Measurements from ENCODE around the gene DIDO1.

Gene DIDO1

DNA sequence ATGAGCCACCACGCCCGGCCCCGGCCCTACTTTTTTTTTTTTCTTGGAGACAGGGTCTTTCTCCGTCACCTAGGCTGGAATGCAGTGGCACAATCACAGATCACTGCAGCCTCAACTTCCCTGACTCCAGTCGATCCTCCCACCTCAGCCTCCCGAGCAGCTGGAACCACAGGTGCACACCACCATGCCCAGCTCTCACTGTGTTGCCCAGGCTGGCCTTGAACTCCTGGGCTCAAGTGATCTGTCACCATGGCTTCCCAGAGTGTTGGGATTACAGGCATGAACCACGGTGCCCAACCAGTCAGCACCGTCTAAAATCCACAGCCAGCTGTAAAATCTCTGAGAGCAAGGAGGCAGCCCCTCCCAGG lies 43.6 kb upstream of the DIDO1 start:
- TF ChIP-seq, protein P1, sequence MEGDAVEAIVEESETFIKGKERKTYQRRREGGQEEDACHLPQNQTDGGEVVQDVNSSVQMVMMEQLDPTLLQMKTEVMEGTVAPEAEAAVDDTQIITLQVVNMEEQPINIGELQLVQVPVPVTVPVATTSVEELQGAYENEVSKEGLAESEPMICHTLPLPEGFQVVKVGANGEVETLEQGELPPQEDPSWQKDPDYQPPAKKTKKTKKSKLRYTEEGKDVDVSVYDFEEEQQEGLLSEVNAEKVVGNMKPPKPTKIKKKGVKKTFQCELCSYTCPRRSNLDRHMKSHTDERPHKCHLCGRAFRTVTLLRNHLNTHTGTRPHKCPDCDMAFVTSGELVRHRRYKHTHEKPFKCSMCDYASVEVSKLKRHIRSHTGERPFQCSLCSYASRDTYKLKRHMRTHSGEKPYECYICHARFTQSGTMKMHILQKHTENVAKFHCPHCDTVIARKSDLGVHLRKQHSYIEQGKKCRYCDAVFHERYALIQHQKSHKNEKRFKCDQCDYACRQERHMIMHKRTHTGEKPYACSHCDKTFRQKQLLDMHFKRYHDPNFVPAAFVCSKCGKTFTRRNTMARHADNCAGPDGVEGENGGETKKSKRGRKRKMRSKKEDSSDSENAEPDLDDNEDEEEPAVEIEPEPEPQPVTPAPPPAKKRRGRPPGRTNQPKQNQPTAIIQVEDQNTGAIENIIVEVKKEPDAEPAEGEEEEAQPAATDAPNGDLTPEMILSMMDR (conservative IDR thresholded peaks at IDR 0.05), result no peak
- H3K27ac ChIP-seq, result no peak overlapping the region

DNA sequence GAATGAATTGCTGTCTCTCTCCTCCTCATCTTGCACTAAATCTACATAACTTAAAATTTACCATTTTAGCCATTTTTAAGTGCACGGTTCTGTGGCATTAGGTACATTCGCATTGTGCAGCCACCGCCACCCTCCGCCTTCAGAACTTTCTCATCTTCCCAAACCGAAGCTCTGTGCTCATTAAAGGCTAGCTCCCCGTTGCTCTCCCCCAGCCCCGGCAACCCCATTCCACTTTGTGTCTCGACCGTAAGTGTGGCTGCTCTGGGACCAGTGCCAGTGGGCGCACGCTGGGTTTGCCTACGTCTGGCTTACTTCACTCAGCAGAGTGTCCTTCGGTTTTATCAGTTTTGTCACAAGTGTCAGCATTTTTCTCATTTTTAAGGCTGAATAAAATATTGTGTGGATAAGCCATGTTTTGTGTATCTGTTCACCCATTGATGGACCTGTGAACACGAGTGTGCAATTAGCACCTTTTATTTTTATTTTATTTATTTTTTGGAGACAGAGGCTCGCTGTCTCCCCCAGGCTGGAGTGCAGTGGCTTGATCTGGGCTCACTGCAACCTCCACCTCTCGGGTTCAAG lies 43.0 kb upstream of the DIDO1 start:
- TF ChIP-seq, protein P1 (conservative IDR thresholded peaks at IDR 0.05), result no peak
- H3K27ac ChIP-seq, result no peak overlapping the region

DNA sequence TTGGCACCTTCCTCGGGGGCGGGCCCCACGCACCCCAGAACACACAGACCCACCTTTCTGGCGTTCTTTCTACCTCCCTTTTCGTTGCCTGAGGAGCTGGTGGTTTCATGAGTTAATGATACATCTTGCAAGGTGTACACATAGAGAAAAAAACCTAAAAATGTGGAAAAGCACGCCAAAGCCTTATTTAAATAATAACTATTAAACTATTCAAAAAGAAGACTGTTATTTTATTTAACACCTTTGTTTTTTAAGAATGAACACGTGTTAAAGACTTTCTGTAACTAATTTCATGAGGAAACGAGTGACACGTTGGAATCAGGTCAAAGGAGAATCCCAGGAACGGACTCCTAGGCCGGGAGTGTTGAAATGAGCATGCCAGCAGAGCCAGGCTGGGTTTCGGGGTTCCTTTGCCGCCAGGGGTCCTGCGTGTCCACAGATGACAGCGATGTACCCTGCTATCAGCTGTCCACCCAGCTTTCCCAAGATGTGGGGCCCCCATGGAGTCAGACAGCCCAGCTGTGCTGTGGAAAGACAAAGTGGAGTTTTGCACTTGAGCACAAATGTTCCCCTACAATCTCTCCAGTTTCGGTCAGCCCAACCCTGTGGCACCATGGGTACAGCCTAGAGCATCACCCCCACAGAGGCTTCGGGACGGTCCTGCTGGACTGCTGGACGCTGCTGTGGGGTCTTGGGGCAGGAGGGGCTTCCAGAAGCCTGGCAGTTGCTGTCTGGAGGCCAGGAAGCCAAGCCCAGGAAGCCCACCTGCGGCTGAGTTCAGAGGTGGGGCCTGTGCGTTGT lies 42.3 kb upstream of the DIDO1 start:
- H3K27ac ChIP-seq, result no peak overlapping the region
- TF ChIP-seq, protein P1 (conservative IDR thresholded peaks at IDR 0.05), result no peak

DNA sequence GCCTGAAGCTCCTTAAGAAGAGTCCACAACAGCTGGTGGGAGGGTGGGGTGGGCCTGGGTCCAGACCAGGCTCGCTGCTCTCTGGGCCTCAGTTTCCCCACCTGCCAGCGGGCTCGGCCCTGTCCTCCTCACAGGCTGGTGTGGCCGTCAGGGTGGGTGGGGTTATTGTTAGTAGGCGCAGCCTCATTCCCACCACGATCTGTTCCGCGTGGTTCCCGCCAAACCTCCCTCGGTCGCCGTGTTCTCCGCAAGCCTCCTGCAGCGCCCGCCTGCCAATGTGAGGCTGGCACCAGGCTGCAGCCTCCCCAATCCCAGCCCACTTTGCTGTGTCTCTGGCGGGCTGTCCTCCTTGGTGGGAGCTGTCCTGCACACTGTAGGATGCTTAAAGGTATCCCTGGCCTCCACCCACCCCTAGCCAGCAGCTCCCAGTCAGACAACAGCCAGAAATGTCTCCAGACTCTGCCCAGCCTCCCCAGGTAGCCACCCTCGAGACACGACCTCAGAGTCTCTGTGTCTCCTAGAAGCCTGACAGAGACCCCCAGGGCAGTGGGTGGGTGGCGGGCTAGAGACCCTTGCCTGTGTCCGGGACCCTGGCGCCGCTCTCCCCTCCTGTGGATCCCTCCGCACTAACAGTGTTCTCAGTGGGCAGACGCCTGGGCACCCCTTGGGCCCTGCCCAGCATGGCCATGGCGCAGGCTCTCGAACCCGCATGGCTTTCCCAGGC lies 41.5 kb upstream of the DIDO1 start:
- no peak overlapping the region for H3K27ac ChIP-seq
- TF ChIP-seq, protein P1 (conservative IDR thresholded peaks at IDR 0.05), result no peak

DNA sequence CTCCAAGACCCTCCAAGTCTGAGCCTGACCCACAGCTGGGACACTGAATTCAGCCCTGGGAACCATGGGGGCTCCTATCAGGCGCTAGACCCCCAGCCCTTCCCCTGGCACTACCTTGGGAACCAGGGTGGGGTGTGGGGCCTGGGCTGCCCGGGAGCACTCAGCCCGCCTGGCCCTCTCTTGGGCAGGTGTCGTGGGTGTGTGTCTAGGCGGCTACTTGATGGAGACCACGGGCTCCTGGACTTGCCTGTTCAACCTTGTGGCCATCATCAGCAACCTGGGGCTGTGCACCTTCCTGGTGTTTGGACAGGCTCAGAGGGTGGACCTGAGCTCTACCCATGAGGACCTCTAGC lies 40.8 kb upstream of the DIDO1 start:
- no peak overlapping the region for H3K27ac ChIP-seq
- TF ChIP-seq, protein P1 (conservative IDR thresholded peaks at IDR 0.05), result no peak

DNA sequence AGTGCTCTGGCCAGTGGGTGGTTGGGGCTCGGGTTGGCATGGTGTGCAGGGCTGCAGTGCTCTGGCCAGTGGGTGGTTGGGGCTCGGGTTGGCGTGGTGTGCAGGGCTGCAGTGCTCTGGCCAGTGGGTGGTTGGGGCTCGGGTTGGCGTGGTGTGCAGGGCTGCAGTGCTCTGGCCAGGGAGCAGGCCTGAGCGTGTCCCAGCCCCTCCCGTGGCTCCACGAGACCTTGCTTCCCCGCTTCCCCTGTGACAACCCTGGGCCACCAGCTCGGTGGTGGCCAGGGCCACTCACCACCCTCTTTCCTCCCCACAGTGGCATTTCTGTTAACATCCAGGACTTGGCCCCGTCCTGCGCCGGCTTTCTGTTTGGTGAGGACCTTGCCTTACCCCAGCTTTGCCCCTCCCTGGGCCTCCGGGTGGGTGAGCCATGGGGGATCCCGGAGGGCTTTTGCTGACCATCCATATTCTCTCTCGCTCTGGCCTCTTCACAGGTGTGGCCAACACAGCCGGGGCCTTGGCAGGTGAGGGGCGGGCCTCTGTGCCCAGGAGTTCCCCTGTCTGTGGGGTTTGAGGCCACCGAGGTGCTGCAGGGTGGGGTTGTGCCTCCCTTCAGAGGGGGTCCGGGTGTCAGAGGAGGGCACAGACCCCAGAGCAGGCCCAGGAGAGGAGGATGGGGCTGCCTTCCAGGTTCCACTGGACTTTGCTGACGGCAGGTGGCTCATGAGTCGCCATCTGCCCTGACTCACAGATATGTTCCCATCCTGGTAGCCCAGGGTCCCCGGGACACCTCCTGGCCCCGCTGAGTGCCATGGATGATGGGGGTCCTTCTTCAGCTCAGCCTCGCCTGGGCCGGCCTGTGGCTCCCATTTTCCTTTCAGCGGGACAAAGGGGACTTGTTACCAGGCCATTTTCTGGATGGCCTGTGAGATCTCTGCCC lies 40.2 kb upstream of the DIDO1 start:
- TF ChIP-seq, protein P1 (conservative IDR thresholded peaks at IDR 0.05), result no peak
- no peak overlapping the region for H3K27ac ChIP-seq
